Measurements from ENCODE around the gene MBD3.
A peak's percentile ranks its signal among the peaks of the same experiment; 100 is the strongest.

MBD3 gene

DNA sequence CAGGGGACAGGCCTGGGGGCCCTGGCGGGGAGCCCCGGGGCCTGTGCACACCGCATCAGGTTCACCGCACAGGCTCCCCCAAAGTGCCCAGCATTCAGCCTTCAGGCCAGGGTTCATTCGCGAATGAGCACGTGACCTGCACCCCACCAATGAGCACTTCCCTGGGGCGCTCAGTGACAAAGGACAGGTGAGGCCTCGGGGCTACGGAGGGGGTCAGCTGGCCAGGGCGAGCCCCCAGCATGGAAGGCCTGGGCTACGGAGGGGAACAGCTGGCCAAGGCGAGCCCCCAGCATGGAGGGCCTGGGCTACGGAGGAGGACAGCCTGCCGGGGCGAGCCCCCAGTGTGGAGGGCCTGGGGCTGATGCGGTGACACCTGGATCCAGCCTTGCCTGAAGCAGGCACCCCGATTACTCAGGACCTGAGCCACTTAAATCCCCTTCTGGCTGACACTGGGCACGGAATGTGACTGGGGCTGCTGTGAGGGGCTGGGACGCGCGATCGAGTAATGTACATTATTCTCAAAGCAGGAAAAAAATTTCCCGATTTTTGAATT is 36.7 kb upstream of the MBD3 start:
- H3K4me3 ChIP-seq (ENCODE audit: low read depth, low read length) = no peak overlapping the region
- TF ChIP-seq MAX (IDR thresholded peaks at IDR 0.05; ENCODE audit: low read depth, low read length) (no peak), POLR2A (IDR thresholded peaks at IDR 0.05; ENCODE audit: extremely low read depth, insufficient read length) (no peak), CTCF (IDR thresholded peaks at IDR 0.05; ENCODE audit: low read depth, low read length) (no peak), MYC (IDR thresholded peaks at IDR 0.05; ENCODE audit: low read depth, low read length) (no peak)
- DNase-seq (ENCODE audit: low read depth) = no peak

- TF ChIP-seq POLR2A (IDR thresholded peaks at IDR 0.05; ENCODE audit: extremely low read depth, insufficient read length) (no peak), MAX (IDR thresholded peaks at IDR 0.05; ENCODE audit: low read depth, low read length) (no peak), MYC (IDR thresholded peaks at IDR 0.05; ENCODE audit: low read depth, low read length) (no peak), CTCF (IDR thresholded peaks at IDR 0.05; ENCODE audit: low read depth, low read length) (no peak)
- H3K4me3 ChIP-seq (ENCODE audit: low read depth, low read length) = no peak overlapping the region
- DNase-seq (ENCODE audit: low read depth) = no peak
Observed at GRCh38 chr19:1627194-1627593, 34.5 kb upstream of the MBD3 start.

GRCh38 chr19:1626417-1627010 is 33.8 kb upstream of the MBD3 start:
- DNase-seq (ENCODE audit: low read depth) = no peak
- no peak overlapping the region for H3K4me3 ChIP-seq (ENCODE audit: low read depth, low read length)
- TF ChIP-seq MAX (IDR thresholded peaks at IDR 0.05; ENCODE audit: low read depth, low read length) (no peak), POLR2A (IDR thresholded peaks at IDR 0.05; ENCODE audit: extremely low read depth, insufficient read length) (no peak), MYC (IDR thresholded peaks at IDR 0.05; ENCODE audit: low read depth, low read length) (no peak), CTCF (IDR thresholded peaks at IDR 0.05; ENCODE audit: low read depth, low read length) (no peak)

DNA sequence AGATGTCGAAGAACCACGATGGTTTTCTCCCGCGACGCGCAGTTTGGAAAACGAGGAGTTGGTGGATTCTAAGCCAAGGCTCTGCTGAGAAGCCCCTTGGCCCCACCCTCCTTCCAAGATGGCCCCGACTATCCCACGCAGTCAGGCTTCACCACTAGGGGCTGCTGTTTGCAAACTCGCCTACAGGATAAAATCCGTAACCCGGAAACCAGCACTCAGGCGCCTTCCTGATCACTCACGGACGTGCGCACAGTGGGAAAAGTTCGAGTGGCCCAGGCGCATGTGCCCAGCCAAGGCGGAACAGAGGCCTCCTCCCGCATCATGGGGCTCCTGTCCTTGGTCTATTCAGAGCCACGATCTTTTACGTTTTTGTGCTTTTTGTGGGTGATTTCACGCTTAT is 31.8 kb upstream of the MBD3 start:
- TF ChIP-seq POLR2A (IDR thresholded peaks at IDR 0.05; ENCODE audit: extremely low read depth, insufficient read length) (no peak), MAX (IDR thresholded peaks at IDR 0.05; ENCODE audit: low read depth, low read length) (no peak), MYC (IDR thresholded peaks at IDR 0.05; ENCODE audit: low read depth, low read length) (no peak), CTCF (IDR thresholded peaks at IDR 0.05; ENCODE audit: low read depth, low read length) (peak; percentile 55)
- no peak overlapping the region for H3K4me3 ChIP-seq (ENCODE audit: low read depth, low read length)
- DNase-seq (ENCODE audit: low read depth) = peak; percentile 49

DNA sequence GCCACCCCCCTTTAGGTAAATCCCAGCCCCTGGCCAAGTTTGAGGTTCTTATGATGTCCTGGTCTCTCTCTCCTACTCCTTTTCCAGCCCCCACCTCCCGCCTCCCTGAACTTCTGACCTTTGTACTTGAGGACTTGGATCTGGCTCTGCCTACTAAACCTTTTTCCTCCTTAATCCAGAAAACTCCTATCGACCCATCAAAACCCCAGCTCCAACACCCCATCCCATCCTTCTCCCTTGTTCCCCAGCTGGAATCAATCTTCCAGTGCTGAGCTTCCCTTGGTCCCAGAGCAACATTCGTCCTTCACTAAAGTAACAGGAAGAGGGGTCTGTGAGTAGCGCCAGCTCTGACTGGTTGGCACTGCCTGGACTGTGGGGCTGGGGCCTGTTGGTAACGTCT is 29.9 kb upstream of the MBD3 start:
- no peak for DNase-seq (ENCODE audit: low read depth)
- no peak for TF ChIP-seq CTCF (IDR thresholded peaks at IDR 0.05; ENCODE audit: low read depth, low read length)
- no peak for TF ChIP-seq MYC (IDR thresholded peaks at IDR 0.05; ENCODE audit: low read depth, low read length)
- H3K4me3 ChIP-seq (ENCODE audit: low read depth, low read length) = no peak overlapping the region

- H3K4me3 ChIP-seq (ENCODE audit: low read depth, low read length) = no peak overlapping the region
- no peak for DNase-seq (ENCODE audit: low read depth)
- TF ChIP-seq MAX (IDR thresholded peaks at IDR 0.05; ENCODE audit: low read depth, low read length) (no peak), POLR2A (IDR thresholded peaks at IDR 0.05; ENCODE audit: extremely low read depth, insufficient read length) (no peak), CTCF (IDR thresholded peaks at IDR 0.05; ENCODE audit: low read depth, low read length) (no peak), MYC (IDR thresholded peaks at IDR 0.05; ENCODE audit: low read depth, low read length) (no peak)
Observed at GRCh38 chr19:1622007-1622406, 29.3 kb upstream of the MBD3 start.

Measured in NB4 (cell line).